ENCODE data around the gene TOR2A.
"Not testable (repeated sequence)": the region's sequence is repeated elsewhere in the genome, so short reads cannot be mapped to it uniquely, and the experiment has no call there.

TOR2A gene

DNA sequence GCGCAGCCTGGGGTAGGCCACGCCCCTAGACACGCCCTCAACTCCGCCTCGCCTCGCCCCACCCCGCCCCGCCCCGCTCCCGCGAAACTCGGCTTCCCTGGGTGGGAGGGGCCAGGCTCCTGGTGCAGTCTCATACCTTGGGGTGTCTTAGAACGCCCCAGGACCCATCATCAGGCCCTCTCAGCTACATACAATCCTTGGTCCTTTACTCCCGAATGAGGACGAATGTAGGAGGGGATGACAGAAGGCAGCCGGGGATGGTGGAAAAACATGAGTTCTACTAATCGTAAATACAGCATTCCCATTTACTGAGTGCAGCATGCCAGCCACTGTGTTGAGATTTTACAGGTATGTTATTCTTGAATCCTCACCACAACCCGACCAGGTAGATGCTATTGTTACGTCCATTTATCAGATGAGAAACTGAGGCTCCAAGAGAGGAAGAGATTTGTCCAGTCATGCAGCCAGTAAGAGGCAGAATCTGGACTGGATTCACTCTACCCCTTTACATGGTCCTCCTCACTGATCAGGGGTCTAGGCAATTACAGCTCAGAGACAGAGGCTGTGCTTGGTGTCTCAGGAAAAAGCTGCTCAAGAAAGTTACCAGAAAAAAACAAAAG, 36.6 kb upstream of the TOR2A start:
- Mint-ChIP-seq H3K4me3 (peak overlapping the region; percentile 95), H3K27ac (peak overlapping the region; percentile 33 to 92), H3K27me3 (no peaks in the 10 kb centered on the region), H3K9me3 (no peaks in the 10 kb centered on the region), H3K4me1 (peaks cover 87% of the 10 kb centered on the region)
- DNase-seq (peak in 1 of 2 donors; percentile 13), ATAC-seq (no peak)

DNA sequence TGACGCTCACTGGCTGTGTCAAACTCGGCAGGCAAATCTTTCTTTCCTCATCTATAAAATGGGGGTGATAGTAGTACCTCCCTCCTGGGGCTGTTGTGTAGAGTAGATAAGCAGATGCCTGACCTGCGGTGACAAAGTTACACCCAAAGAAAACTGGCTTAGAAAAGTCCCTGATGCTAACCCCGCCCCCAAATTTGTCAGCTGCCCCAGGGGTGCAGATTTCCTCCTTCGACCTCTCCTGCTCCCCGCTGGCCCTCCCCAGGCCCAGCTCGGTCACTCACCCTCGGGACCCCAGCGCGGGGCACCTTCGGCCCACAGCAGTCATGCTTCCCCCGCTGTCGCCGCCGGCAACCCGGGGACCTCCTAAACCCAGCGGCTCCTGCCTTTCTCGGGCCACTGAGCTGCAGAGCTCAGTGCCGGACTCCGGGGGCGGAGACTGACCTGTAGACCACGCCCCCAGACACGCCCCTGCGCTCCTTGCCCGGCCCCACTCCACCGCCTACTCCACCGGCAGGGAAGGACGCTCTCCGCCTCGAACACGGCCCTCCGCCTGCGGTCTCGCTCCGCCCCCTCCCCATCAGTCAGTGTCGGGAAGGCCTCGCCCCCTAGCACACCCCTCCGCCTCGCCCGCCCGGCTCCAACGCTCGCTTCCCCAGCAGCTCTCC, 35.9 kb upstream of the TOR2A start:
- ATAC-seq, result peak; percentile 94
- peak overlapping the region; percentile 88 to 92 for H3K27ac Mint-ChIP-seq
- peak overlapping the region; percentile 95 for H3K4me3 Mint-ChIP-seq
- DNase-seq, result peak; percentile 97
- H3K4me1 Mint-ChIP-seq, result peaks cover 87% of the 10 kb centered on the region
- no peaks in the 10 kb centered on the region for H3K27me3 Mint-ChIP-seq
- H3K9me3 Mint-ChIP-seq, result no peaks in the 10 kb centered on the region

DNA sequence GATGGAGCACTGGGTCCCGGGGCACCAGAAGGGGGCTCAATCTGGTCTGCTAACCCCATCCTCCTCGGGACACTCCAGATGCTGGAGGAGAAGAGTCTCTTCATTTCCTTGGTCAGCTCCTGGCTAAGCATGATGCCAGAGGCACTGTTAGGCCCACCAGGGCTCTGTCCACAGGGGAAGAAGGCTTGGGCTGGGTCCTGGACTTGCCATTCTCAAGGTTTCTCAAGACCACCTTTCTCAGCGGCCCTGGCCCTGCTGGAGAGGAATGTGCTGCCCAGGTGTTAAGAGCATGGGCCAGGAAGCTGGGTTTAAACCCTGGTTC, 35.5 kb upstream of the TOR2A start:
- DNase-seq (no peak), ATAC-seq (no peak)
- H3K27me3 Mint-ChIP-seq, result no peaks in the 10 kb centered on the region
- peak overlapping the region; percentile 88 to 92 for H3K27ac Mint-ChIP-seq
- peaks cover 91% of the 10 kb centered on the region for H3K4me1 Mint-ChIP-seq
- no peaks in the 10 kb centered on the region for H3K9me3 Mint-ChIP-seq
- H3K4me3 Mint-ChIP-seq, result peak overlapping the region; percentile 95

DNA sequence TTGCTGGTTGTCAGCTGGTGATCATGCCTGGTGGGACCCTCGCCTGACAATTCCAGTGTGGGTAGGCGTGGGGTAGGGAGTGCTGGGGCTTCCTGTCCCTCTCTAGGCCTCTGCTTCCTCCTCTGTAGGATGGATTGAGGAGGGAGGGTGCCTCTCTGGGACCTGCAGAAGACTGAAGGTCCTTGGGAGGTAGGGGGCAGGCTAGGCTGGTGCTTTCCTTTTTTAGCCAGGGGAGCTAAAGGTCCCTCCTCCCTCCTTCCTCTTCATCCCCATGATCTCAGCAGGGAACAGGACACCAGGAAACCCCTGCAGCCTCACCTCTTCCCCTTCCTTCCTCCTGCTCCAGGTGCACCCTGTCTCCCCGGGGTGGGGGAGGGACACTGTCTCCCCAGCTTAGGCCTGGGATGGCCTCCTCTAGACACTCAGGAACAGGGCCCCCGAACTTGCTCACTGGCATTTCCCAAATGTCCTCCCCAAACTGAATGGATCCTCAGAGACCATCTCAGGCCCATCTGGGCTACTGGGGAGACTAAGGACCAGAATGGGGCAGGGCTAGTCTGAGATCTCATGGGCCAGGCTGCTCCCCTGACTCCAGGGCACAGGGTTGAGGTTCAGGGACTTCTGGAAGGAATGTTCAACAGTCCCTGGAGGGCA, 35.0 kb upstream of the TOR2A start:
- Mint-ChIP-seq H3K4me3 (peak overlapping the region; percentile 95), H3K27me3 (no peaks in the 10 kb centered on the region), H3K27ac (no peak overlapping the region), H3K9me3 (no peaks in the 10 kb centered on the region), H3K4me1 (peaks cover 96% of the 10 kb centered on the region)
- ATAC-seq (no peak), DNase-seq (no peak)

DNA sequence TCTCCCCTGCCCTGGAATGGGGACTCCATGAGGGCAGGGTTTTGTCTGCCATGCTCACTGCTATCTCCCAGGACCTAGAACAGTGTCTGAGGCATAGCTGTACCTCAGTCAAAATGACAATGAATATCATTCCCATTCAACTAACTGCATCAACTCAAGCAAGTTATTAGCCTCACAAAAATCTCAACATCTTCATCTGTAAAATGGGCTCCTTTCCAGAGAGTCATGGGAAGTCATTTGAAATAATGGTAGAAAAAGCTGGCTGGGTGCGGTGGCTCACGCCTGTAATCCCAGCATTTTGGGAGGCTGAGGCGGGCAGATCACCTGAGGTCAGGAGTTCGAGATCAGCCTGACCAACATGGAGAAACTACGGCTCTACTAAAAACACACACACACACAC, 34.0 kb upstream of the TOR2A start:
- H3K9me3 Mint-ChIP-seq, result no peaks in the 10 kb centered on the region
- DNase-seq (no peak), ATAC-seq (no peak)
- H3K4me3 Mint-ChIP-seq, result peak overlapping the region; percentile 69 to 85
- H3K27me3 Mint-ChIP-seq, result no peaks in the 10 kb centered on the region
- peaks cover 98% of the 10 kb centered on the region for H3K4me1 Mint-ChIP-seq
- H3K27ac Mint-ChIP-seq, result peak overlapping the region; percentile 56 to 91

DNA sequence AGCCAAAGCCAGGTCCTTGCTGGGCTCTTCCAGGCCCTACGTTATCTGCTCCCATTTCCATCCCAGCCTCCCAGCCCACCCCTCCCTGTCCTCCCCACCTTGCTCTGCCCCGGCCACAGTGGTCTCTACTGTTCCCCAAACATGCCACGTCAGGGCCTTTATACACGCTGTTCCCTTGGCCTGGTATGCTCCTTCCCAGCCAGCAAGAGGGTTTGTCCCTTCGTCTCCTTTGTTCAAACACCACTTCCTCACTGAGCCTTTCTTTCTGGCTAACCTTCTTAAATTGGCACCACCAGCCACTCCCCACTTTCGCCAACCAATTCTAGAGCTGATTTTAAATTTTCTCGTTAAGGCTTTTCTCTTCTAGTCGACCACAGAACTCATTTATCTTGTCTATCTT, 33.6 kb upstream of the TOR2A start:
- DNase-seq, result no peak
- Mint-ChIP-seq H3K9me3 (no peaks in the 10 kb centered on the region), H3K27ac (peak overlapping the region; percentile 86 to 91), H3K27me3 (no peaks in the 10 kb centered on the region), H3K4me1 (peaks cover 98% of the 10 kb centered on the region), H3K4me3 (peak overlapping the region; percentile 69 to 85)
- ATAC-seq, result no peak

DNA sequence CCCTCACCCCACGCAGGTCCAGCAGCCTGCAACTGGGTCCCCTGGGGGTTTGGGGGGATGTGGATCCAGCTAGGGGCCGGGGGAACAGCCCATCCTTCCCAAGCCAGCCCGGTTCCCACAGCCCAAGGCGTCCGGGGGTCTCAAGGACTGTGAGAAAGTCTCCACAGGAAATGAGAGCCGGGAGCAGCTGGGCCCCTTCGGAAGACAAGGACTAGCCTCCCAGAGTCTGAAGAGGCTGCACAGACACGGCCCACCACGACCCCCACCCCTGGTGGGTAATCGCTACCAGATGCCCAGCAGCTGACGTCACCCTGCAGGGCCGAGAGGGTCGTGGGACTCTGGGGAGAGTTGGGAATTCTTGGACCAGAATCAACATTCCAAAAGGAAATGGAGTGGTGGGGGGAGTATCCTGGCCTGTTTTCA, 32.8 kb upstream of the TOR2A start:
- peaks cover 96% of the 10 kb centered on the region for H3K4me1 Mint-ChIP-seq
- H3K27ac Mint-ChIP-seq, result peak overlapping the region in 1 of 2 donors; percentile 86
- DNase-seq, result no peak
- peak overlapping the region; percentile 79 to 85 for H3K4me3 Mint-ChIP-seq
- no peaks in the 10 kb centered on the region for H3K9me3 Mint-ChIP-seq
- ATAC-seq, result no peak
- H3K27me3 Mint-ChIP-seq, result no peaks in the 10 kb centered on the region

DNA sequence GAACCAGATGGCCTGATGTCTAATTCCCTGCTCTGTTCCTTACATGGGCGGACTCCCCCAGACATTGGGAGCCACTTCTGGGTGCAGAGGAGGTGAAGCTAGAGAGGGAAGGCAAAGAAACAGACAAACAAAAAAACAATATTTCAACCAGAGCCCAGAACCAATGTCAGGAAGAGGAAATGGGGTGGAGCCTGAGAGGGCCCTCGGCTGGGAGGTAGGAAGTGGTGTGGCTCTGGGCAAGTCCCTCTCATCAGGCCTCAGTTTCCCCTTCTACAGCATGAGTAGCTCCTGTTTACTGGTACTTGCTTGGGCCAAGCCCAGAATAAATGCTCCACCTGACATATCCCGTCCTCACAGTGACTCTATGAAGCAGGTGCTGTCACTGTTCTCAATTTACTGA, 32.3 kb upstream of the TOR2A start:
- Mint-ChIP-seq H3K27me3 (no peaks in the 10 kb centered on the region), H3K9me3 (no peaks in the 10 kb centered on the region), H3K27ac (peak overlapping the region; percentile 94 to 95), H3K4me3 (peak overlapping the region; percentile 79 to 85), H3K4me1 (peaks cover 98% of the 10 kb centered on the region)
- no peak for DNase-seq
- no peak for ATAC-seq

DNA sequence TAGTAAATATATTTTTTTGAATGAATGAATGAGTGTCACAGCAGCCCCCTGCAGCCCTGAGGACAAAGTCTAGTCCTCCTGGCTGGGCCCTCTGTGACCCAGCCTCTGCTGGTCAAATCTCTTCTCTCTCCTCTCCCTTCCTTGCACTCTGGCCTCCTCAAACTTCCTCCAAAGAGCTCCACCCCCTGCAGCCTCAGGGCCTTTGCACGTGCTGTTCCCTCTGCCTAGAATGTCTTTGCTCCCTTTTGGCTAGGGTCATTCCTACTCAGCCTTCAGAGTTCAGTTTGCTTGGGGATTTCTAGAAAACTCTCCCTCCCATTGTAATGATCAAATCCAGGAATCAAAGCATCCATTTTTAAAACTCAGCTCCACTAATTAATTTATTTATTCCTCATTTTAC, 30.3 kb upstream of the TOR2A start:
- Mint-ChIP-seq H3K4me3 (no peak overlapping the region), H3K9me3 (no peaks in the 10 kb centered on the region), H3K27ac (peak overlapping the region; percentile 19 to 65), H3K4me1 (peaks cover 81% of the 10 kb centered on the region), H3K27me3 (no peaks in the 10 kb centered on the region)
- no peak for DNase-seq
- no peak for ATAC-seq

DNA sequence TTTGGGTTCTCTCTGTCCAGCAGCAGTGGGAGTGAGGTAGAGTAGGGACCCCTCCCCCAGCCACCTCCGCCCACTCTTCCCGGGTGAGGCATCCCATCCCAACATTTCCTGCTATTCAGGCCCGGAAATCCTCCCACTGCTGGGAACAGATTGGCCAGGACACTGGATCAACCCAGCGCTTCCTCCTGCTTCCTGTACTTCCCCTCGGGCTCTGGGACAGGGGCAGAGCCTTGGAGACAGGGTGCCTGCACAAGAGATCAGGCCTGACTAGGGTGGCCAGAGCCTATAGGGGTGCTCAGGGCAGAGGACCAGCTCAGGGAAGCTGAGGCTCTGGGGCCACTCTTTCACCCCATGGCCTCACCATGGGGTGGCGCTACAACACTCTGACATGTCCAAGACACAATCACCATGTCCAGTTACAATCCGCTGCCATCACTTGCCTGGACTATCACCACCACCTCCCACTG, 28.9 kb upstream of the TOR2A start:
- Mint-ChIP-seq H3K27me3 (no peaks in the 10 kb centered on the region), H3K4me3 (no peak overlapping the region), H3K27ac (peak overlapping the region in 1 of 2 donors; percentile 24), H3K9me3 (no peaks in the 10 kb centered on the region), H3K4me1 (peaks cover 68% of the 10 kb centered on the region)
- ATAC-seq (peak; percentile 55), DNase-seq (no peak)

DNA sequence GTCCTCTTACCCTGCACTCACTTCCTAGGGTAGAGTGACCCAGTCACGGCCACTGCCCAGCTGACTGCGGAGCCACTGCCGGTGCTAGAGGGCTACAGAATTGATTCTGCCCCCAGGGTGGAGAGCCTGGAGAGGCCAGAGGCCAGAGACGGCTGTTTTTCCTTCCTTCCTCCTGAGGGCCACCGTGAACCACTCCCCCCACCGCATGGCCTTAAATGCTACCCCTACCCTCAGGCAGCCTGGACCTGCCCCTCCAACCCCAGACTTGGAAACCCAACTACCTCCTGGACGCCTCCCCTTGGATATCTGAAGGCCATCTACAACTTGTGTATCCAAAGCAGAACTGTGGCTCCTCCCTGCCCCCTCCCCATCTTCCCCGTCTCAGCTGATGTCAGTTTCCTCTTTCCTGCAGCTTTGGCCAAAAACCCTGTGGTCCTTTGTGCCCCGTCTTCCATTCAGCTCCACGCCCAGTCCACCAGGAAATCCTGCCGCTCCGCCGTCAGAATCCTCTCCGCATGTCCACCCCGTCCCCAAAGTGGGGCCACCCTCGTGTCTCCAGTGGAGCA, 27.1 kb upstream of the TOR2A start:
- H3K27ac Mint-ChIP-seq, result no peak overlapping the region
- no peaks in the 10 kb centered on the region for H3K9me3 Mint-ChIP-seq

DNA sequence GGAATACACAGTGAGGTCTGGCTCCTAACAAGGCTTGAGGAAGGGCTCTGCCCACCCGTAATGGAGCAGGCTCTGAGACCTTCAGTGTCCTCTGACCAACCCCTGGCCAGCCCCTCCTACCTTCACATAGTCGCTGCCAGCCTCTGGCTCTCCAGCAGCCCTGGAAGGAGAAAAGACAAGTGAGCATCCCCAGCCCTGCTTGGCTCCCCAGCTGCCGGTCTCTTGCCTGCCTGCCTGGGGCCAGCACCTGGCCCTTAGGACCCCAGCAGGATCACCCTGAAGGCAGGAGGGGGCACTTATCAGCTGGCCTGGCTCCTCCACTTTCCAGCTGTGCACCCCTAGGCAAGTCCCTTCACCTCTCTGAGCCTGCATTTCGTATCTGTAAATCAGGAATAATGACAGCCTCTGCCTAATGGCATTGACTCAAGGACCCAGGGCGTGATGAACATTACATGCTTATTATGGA, 26.4 kb upstream of the TOR2A start:
- Mint-ChIP-seq H3K4me3 (no peak overlapping the region), H3K27ac (no peak overlapping the region), H3K27me3 (no peaks in the 10 kb centered on the region), H3K9me3 (no peaks in the 10 kb centered on the region), H3K4me1 (peaks cover 50% of the 10 kb centered on the region)
- DNase-seq, result no peak
- no peak for ATAC-seq

More for the DNA sequence above, 27.1 kb upstream of the TOR2A start:
- peaks cover 56% of the 10 kb centered on the region for H3K4me1 Mint-ChIP-seq
- ATAC-seq (peak; percentile 22), DNase-seq (no peak)
- no peak overlapping the region for H3K4me3 Mint-ChIP-seq
- H3K27me3 Mint-ChIP-seq, result no peaks in the 10 kb centered on the region

DNA sequence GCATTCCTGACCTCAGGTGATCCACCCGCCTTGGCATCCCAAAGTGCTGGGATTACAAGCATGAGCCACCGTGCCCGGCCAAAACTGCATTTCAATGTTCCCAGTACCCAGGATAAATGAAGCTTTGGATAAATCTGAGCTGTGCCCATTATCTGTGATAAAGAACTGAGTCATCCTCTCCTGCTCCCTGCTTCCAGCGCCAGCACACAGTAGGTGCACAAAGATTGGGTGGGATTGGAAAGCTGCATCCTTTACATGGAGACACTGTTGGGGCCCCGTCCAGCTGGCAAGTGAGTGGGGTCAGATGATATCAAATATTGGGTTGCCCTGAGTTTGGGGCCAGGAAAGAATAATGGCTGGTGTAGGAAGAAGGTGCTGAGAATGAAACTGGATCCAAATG, 26.0 kb upstream of the TOR2A start:
- Mint-ChIP-seq H3K27me3 (no peaks in the 10 kb centered on the region), H3K27ac (peak overlapping the region in 1 of 2 donors; percentile 48), H3K4me1 (peaks cover 45% of the 10 kb centered on the region), H3K4me3 (no peak overlapping the region), H3K9me3 (no peaks in the 10 kb centered on the region)
- ATAC-seq, result no peak
- no peak for DNase-seq

DNA sequence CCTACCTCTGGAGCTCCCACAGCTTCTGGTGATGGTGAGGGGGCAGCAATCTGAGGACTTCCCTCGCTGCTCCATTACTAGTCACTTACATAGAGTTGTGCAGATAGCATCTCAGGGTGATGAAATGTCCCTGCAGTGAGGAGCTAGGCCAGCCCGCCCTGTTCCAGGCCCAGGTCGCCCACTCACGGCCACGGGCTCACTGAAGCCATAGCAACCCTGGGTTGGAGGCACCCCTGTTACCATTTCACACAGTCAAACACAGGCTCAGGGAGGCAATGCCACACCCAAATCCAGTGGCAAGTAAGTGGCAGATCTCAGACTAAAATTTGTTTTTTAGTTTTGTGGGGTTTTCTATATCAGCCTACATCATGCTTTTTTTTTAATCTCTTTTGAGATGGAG, 23.7 kb upstream of the TOR2A start:
- ATAC-seq, result no peak
- Mint-ChIP-seq H3K4me1 (peaks cover 23% of the 10 kb centered on the region), H3K4me3 (no peak overlapping the region), H3K9me3 (no peaks in the 10 kb centered on the region), H3K27me3 (no peaks in the 10 kb centered on the region), H3K27ac (peak overlapping the region in 1 of 2 donors; percentile 75)
- no peak for DNase-seq

DNA sequence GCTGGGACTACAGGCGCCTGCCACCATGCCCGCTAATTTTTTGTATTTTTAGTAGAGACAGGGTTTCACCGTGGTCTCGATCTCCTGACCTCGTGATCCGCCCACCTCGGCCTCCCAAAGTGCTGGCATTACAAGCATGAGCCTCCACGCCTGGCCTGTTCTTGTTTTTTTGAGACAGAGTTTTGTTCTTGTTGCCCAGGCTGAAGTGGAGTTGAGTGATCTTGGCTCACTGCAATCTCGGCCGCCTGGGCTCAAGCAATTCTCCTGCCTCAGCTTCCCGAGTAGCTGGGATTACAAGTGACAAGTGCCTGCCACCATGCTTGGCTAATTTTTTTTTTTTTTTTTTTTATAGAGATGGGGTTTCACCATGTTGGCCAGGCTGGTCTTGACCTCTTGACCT, 21.7 kb upstream of the TOR2A start:
- not testable (repeated sequence) for H3K9me3 Mint-ChIP-seq, ATAC-seq, H3K27me3 Mint-ChIP-seq, H3K4me3 Mint-ChIP-seq, DNase-seq
- H3K27ac Mint-ChIP-seq, result peak overlapping the region; percentile 65 to 71
- H3K4me1 Mint-ChIP-seq, result peaks cover 12% of the 10 kb centered on the region

DNA sequence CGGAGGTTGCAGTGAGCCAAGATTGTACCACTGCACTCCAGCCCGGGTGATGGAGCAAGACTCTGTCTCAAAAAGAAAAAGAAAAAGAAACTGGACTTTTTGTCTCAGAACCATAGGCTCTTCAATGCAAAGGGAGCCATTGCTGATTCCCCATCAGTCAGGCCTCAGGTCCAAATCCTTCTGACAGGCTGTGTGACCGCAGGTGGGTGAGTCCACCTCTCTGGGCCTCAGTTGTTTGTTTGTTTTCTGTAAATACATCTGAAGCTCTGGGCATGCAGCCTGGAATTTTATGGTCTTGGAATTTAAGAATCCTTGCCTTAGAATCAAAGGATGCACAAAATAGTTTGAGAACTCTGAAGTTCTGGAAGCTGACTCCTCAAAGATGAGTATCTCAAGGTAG, 21.1 kb upstream of the TOR2A start:
- peaks cover 16% of the 10 kb centered on the region for H3K4me1 Mint-ChIP-seq
- H3K9me3 Mint-ChIP-seq, result no peaks in the 10 kb centered on the region
- H3K4me3 Mint-ChIP-seq, result no peak overlapping the region
- H3K27ac Mint-ChIP-seq, result no peak overlapping the region
- ATAC-seq, result no peak
- H3K27me3 Mint-ChIP-seq, result no peaks in the 10 kb centered on the region
- no peak for DNase-seq

Data from stimulated activated naive CD8-positive, alpha-beta T cell treated with anti-CD3 and anti-CD28 coated beads, Interleukin-15, amount 100 ng/mL, for 72 hours (primary cell).